Fibroblast of skin of left biceps (primary cell): ENCODE data around the gene KCNH3.
"Not testable (repeated sequence)": the region's sequence is repeated elsewhere in the genome, so short reads cannot be mapped to it uniquely, and the experiment has no call there.

Experiments
- DNase-seq, 2 experiments: peaks; one replicate each; pipeline ENCODE4 v3.0.0-alpha.2; 2013; ENCODE audit warnings: low read depth in 2 of 2

Gene KCNH3

GRCh38 chr12:49587174-49587908 lies 48.5 kb downstream of the KCNH3 start:
- no peak for DNase-seq

GRCh38 chr12:49588281-49588680 lies 49.5 kb downstream of the KCNH3 start:
- DNase-seq: no peak

GRCh38 chr12:49588721-49589516 lies 50.1 kb downstream of the KCNH3 start:
- DNase-seq: no peak

- no peak for DNase-seq
Measured at GRCh38 chr12:49598527-49598926, 59.7 kb downstream of the KCNH3 start.

- DNase-seq: no peak
Measured at GRCh38 chr12:49599961-49600360, 61.1 kb downstream of the KCNH3 start.

GRCh38 chr12:49603721-49604120 lies 64.9 kb downstream of the KCNH3 start:
- no peak for DNase-seq

GRCh38 chr12:49604856-49605255 lies 66.0 kb downstream of the KCNH3 start:
- DNase-seq: no peak

- DNase-seq: not testable (repeated sequence)
Measured at GRCh38 chr12:49605539-49605938, 66.7 kb downstream of the KCNH3 start, which contains the start of gene FAM186B. FAM186B (minus strand) TSS chr12:49605639; CDS start chr12:49605477, 162 bp downstream.
